ENCODE data around the gene NFE2L2. TPM values are rescaled to one million over a fixed set of nuclear protein-coding genes. Genes with fewer than 3 reads are reported as not detected.

Gene NFE2L2
- total RNA-seq, 2 donors from 2014 or later = 98.6 to 126 TPM

GRCh38 chr2:177295484-177295883 lies 31.0 kb upstream of the NFE2L2 start:
- intact Hi-C loops (cut with DNase I) = loop anchor here (10.0 kb wide), 1 partner anchor 131 kb away; no protein-coding TSS in a partner anchor
- Histone ChIP-seq H3K27ac (peak overlapping the region; percentile 25 to 43), H3K4me1 (replicated peaks) (no peaks in the 10 kb centered on the region), H3K36me3 (no peaks in the 10 kb centered on the region), H3K4me3 (no peak overlapping the region), H3K9me3 (no peaks in the 10 kb centered on the region), H3K27me3 (replicated peaks; ENCODE audit: insufficient read depth) (no peaks in the 10 kb centered on the region)
- TF ChIP-seq POLR2AphosphoS5 (IDR thresholded peaks at IDR 0.05) = peak; percentile 9
- TF ChIP-seq POLR2A (IDR thresholded peaks at IDR 0.05) = no peak
- 23% methylated on average over 3 of the region's 3 CpGs for WGBS
- DNase-seq (ENCODE audit: low spot score) = no peak

GRCh38 chr2:177291701-177292100 lies 27.2 kb upstream of the NFE2L2 start:
- intact Hi-C loops (cut with DNase I) = loop anchor here (10.0 kb wide), 1 partner anchor 127 kb away; no protein-coding TSS in a partner anchor
- WGBS = 96% methylated on average over 4 of the region's 4 CpGs
- H3K4me3 ChIP-seq = no peak overlapping the region
- H3K4me1 ChIP-seq (replicated peaks) = no peaks in the 10 kb centered on the region
- no peak for DNase-seq (ENCODE audit: low spot score)
- TF ChIP-seq CTCF (IDR thresholded peaks at IDR 0.05) (no peak), POLR2AphosphoS5 (IDR thresholded peaks at IDR 0.05) (no peak), POLR2A (IDR thresholded peaks at IDR 0.05) (no peak)
- H3K9me3 ChIP-seq = no peaks in the 10 kb centered on the region
- no peaks in the 10 kb centered on the region for H3K36me3 ChIP-seq
- H3K27me3 ChIP-seq (replicated peaks; ENCODE audit: insufficient read depth) = no peaks in the 10 kb centered on the region
- H3K27ac ChIP-seq = no peak overlapping the region

- no peak for DNase-seq (ENCODE audit: low spot score)
- TF ChIP-seq POLR2AphosphoS5 (IDR thresholded peaks at IDR 0.05) (no peak), CTCF (IDR thresholded peaks at IDR 0.05) (no peak), POLR2A (IDR thresholded peaks at IDR 0.05) (no peak)
- H3K27ac ChIP-seq = no peak overlapping the region
- no peaks in the 10 kb centered on the region for H3K27me3 ChIP-seq (replicated peaks; ENCODE audit: insufficient read depth)
- no peaks in the 10 kb centered on the region for H3K36me3 ChIP-seq
- no peaks in the 10 kb centered on the region for H3K4me1 ChIP-seq (replicated peaks)
- intact Hi-C loops (cut with DNase I) = loop anchor here (10.0 kb wide), 1 partner anchor 125 kb away; no protein-coding TSS in a partner anchor
- H3K9me3 ChIP-seq = no peaks in the 10 kb centered on the region
- 72% methylated on average over 9 of the region's 9 CpGs for WGBS
- no peak overlapping the region for H3K4me3 ChIP-seq
Observed at GRCh38 chr2:177289824-177290628, 25.5 kb upstream of the NFE2L2 start.

GRCh38 chr2:177287814-177288213 lies 23.3 kb upstream of the NFE2L2 start:
- 80% methylated on average over 1 of the region's 1 CpG for WGBS
- no peak for DNase-seq (ENCODE audit: low spot score)
- Histone ChIP-seq H3K27me3 (replicated peaks; ENCODE audit: insufficient read depth) (no peaks in the 10 kb centered on the region), H3K36me3 (no peaks in the 10 kb centered on the region), H3K4me1 (replicated peaks) (no peaks in the 10 kb centered on the region), H3K9me3 (no peaks in the 10 kb centered on the region), H3K27ac (no peak overlapping the region), H3K4me3 (no peak overlapping the region)
- intact Hi-C loops (cut with DNase I) = no loop called here
- TF ChIP-seq CTCF (IDR thresholded peaks at IDR 0.05) = no peak
- no peak for TF ChIP-seq POLR2AphosphoS5 (IDR thresholded peaks at IDR 0.05)
- no peak for TF ChIP-seq POLR2A (IDR thresholded peaks at IDR 0.05)

GRCh38 chr2:177285892-177286715 lies 21.6 kb upstream of the NFE2L2 start:
- Histone ChIP-seq H3K27ac (no peak overlapping the region), H3K4me1 (replicated peaks) (no peaks in the 10 kb centered on the region), H3K9me3 (no peaks in the 10 kb centered on the region), H3K27me3 (replicated peaks; ENCODE audit: insufficient read depth) (no peaks in the 10 kb centered on the region), H3K4me3 (no peak overlapping the region), H3K36me3 (no peaks in the 10 kb centered on the region)
- DNase-seq (ENCODE audit: low spot score) = no peak
- no peak for TF ChIP-seq POLR2AphosphoS5 (IDR thresholded peaks at IDR 0.05)
- TF ChIP-seq POLR2A (IDR thresholded peaks at IDR 0.05) = no peak
- no peak for TF ChIP-seq CTCF (IDR thresholded peaks at IDR 0.05)
- 79% methylated on average over 2 of the region's 2 CpGs for WGBS
- intact Hi-C loops (cut with DNase I) = no loop called here
